NCI-H1694 (cell line): ENCODE data around the gene CPNE2.
"Not testable (repeated sequence)": the region's sequence is repeated elsewhere in the genome, so short reads cannot be mapped to it uniquely, and the experiment has no call there.

Experiments
- DNase-seq: peaks from one replicate; lab custom pipeline; 2025; lab: John Stamatoyannopoulos, UW

The CPNE2 gene

DNA sequence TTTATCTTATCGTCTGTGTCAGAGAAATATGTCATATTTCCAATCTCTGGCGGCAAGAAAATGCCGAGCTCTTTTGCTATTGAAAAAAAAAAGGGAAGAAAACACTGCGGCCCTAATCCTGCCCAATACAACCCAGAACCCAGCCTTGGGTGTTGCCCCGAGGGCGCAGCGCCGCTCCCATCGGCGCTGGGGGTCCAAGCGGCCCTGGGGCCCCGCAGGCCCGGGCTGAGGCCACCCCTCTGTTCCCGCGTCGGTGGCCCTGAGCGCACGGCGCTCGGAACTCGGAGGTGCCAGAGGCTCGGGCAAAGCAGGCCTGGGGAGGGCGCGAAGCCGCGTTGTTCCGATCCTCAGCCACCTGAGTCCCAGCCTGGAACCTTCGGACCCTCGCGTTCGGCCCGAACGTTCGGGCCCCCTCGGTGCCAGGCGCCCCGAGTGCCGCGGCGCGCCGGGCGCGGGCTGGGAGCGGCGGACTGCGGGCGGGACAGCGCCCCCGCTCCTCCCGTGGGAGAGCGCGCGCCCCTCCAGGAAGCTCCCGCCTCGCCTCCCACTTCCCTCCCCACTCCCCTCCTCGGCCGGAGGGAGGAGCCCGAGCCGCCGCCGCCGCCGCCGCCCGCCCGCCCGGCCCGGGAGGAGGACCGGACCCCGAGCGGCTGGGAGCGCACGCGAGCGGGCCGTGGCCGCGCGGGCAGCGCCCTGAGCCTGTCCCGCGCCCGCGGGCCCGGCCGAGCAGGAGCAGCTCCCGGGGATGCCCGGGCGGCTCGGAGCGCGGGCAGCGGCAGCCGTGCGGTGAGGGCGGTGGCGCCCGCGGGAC is at the start of gene CPNE2:
CPNE2 (plus strand) TSS at position 609 of the 811 bp plus-strand sequence. CDS start 18,160 bp downstream, outside the sequence.
- DNase-seq = peak; percentile 5

DNA sequence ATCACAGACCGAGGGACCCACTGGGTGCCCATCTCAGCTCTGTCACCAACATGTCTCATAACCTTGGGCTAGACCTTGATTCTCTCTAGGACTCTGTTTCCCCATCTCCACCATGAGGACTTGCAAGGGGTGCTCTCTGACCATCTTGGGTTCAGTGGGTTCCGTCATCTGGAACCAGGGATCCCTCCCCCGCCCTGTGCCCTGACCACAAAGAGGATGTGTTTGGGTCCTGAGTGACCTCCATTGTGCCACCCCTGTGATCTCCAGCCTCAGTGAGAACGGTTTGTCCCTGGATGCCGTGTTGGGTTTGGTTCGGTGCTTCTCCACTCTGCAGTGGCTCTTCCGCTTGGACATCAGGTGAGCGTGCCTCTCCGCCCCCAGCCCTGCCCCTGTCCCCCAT is 49.1 kb upstream of the CPNE2 start:
- no peak for DNase-seq

DNA sequence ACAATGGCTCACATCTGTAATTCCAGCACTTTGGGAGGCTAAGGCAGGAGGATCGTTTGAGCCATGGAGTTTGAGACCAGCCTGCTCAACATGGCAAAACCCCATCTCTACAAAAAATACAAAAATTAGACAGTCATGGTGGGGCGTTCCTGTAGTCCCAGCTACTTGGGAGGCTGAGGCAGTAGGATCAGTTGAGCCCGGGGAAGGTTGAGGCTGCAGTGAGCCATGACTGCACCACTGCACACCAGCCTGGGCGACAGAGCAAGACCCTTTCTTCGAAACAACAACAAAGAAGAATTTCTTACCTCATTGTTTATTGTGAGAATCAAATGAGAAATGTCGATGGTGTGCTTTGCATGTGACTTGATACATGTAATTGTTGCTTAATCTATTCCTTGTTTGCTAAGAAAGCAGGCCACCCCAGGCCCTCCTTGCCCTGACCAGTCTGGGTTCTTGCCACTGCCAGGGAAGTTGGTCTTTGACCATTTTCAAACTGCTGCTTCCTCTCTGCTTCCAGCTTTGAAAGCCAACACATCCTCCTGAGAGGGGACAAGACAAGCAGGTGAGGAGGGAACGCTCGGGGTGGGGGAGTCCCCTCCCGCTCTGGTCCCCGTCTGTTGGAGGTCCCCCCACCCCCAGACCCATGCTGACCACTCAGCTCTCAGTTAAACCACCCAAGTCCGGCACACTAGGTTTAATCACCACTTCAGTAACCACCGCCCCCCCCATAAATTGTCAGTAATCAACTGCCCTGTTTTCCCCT is 47.3 kb upstream of the CPNE2 start:
- DNase-seq = no peak

- peak; percentile 2 for DNase-seq
Observed at GRCh38 chr16:57045694-57046381, 46.5 kb upstream of the CPNE2 start.

DNA sequence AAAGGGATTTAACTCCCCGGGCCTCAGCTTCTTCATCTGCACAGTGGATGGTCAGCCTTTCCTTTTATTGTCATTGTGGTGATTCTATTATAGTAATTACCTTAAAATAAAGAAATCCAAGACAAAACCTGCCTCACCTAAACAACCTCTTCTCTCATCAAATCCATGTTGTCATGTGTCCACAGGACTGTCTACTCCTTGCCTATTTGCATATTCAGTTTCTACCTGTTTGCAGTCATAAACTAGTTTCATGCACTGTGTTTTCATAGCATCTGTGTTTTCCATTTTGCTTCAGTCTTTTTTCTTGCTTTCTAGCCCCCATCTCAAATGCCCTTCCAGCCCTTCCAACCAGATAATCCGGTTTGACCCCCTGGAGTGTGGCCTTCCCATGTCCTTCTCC is 44.3 kb upstream of the CPNE2 start:
- no peak for DNase-seq

- DNase-seq = no peak
Observed at GRCh38 chr16:57049678-57050077, 42.7 kb upstream of the CPNE2 start.

DNA sequence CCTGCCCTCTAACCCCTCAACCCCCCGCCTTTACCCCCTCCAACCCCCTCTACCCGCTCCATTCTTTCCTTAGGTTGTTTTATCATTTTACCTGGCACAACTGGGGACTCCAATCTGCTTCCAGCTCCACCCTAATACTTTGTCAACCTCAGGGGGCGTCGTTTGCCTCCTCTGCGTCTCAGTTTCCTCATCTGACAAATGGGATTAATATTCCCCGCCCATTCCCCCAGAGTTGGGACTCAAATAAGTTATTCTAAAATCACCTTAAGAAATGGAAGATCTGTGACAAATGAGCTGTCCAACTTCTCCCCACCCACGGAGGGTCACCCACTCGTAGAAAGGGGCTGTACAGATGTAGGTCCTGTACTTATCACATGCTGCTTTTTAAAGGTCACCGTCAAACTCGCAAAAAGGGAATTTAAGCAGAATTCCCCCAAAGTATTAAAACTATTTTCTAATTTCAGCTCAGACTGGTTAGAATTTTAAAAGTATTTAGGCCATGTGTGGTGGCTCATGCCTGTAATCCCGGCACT is 40.6 kb upstream of the CPNE2 start:
- DNase-seq = no peak

- DNase-seq = no peak
Observed at GRCh38 chr16:57053206-57053605, 39.2 kb upstream of the CPNE2 start.

DNA sequence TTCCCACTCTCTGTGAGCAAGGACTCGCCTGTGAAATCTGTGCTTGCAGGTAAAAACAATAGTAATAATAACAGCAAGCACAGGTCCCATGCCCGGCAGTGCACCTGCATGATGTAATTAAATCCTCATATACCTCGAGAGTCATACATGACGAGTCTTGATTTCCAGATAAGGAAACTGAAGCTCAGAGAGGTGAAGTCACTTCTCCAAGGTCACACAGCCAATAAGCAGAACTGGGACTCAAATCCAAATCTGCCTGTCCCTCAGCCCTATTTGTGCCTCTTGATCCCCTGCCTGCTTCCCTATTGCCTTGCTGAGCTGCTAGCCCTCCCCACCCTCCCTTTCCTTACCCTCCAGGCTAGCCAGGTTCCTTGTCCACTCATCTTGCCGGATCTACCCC is 38.0 kb upstream of the CPNE2 start:
- DNase-seq = no peak

DNA sequence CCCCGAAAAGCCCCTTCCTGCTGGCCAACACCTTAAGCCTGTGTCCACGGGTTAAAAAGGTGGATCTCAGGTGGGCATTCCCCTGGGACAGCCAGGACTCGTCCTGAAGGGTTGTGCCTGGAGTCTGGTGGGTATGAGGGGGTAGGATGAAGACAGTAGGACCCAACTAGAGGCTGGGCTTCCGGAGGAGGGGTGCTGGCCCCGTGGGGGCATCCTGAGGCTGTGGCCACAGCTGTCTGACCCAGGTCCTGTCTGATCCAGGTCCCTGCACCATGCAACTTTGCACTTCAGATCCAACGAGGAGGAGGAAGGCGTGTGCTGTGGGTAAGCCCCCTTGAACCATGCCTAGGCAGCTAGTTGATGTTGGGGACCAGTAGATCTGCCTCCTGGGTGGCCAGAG is 37.6 kb upstream of the CPNE2 start:
- no peak for DNase-seq

GRCh38 chr16:57055671-57056070 is 36.7 kb upstream of the CPNE2 start:
- no peak for DNase-seq

- no peak for DNase-seq
Observed at GRCh38 chr16:57058291-57058861, 34.0 kb upstream of the CPNE2 start.

GRCh38 chr16:57060323-57061083 is 31.9 kb upstream of the CPNE2 start:
- no peak for DNase-seq

- no peak for DNase-seq
Observed at GRCh38 chr16:57061084-57061905, 31.1 kb upstream of the CPNE2 start.

DNA sequence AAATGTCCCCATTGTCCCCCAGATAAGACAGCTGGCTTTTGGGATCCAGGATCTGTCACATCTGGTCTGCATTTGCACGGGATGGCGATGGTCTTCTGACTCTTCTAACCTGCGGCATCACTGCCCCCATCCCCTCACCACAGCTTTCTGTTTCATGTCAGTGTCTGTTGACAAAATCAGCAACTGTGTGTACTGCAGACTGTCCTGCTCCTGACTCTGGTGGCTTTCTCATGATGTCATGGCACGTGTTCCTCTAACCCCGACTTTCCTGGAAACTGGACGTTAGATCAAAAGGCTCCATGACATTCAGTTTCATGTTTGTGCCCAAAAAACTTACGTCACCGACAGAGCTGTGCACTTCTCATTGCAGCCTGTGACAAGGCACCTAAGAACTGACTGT is 30.1 kb upstream of the CPNE2 start:
- no peak for DNase-seq

GRCh38 chr16:57063189-57063588 is 29.2 kb upstream of the CPNE2 start:
- DNase-seq = not testable (repeated sequence)

DNA sequence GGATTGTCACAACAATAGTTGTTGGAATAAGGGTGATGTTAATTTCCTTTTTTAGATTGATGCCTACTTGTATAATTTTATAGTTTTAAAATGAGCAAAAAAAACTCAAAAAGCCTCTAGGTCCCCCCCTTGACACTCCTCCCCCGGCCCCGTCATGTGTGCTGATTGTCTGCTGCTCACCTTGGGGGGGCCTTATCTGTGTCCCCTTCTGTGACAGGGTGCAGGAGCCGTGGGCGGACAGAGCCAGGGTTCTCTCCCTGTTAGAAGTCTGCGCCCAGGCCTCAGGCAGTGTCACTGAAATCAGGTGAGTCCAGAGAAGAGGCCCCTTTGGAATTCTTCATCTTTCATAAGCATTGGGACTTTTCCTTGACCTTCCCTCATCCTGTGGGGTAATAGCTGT is 27.4 kb upstream of the CPNE2 start:
- no peak for DNase-seq

DNA sequence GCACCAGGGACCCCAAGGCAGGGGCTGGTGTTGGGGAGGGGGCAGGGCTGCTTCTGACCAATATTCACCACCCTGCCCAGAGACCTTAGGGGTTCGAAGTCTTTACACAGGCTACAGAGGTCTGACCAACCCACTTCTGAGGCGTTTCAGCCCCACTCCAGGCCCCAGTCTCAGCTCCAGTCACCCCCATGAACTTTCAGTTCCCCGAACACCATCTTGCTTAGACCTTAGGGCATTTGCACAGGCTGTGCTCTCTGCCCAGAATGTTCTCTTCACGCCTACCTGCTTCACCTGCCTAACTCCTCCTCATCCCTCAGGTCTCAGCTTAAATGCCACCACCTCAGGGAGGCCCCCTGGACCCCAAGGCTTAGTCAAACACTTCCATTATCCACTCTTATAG is 25.8 kb upstream of the CPNE2 start:
- no peak for DNase-seq

- DNase-seq = no peak
Observed at GRCh38 chr16:57067347-57067746, 25.0 kb upstream of the CPNE2 start.

DNA sequence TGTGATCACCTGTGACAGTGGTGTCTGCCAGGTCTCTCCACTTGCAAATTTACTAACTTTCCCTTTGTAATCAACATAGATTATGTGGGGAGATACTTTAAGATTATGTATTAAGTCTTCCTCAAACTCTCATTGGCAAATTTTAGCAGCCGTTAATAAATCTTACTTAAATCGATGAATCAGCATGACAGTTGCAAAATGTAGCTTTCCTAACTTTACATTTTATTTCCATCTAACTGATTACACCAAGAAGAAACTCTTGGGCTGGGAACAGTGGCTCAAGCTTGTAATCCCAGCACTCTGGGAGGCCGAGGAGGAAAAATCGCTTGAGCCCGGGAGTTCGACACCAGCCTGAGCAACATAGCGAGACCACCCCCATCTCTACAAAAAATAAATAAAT is 23.3 kb upstream of the CPNE2 start:
- no peak for DNase-seq
